RWPE1 (cell line): ENCODE results near the gene IL1F10.
A peak's percentile ranks its signal among the peaks of the same experiment; 100 is the strongest.

Experiments
- CTCF ChIA-PET: fragments of 350-600 bp; sonication (Branson Sonifier 250); formaldehyde crosslinking; extraction: SDS; loops from one replicate; lab custom pipeline; 2021; lab: Yijun Ruan, JAX
- POLR2A ChIA-PET: fragments of 400-600 bp; formaldehyde crosslinking; extraction: SDS; loops from one replicate; lab custom pipeline; 2020; ENCODE audit warnings: antibody characterized with exemption; ENCODE audit not compliant: low non-redundant PET; lab: Yijun Ruan, JAX
- DNase-seq: peaks from one replicate; pipeline ENCODE4 v3.0.0; 2012; ENCODE audit warnings: low spot score
- H3K27ac ChIP-seq: fragments of 450-650 bp; 2 replicates; pipeline ENCODE4 v1.5.1; 2017
- CTCF ChIP-seq: fragments of 450-650 bp; conservative IDR thresholded peaks from 2 replicates; pipeline ENCODE4 v1.5.1; 2017; ENCODE audit warnings: low read depth, mild to moderate bottlenecking

The IL1F10 gene

GRCh38 chr2:113112871-113113270 lies 45.1 kb downstream of the IL1F10 start:
- POLR2A ChIA-PET, result no interaction called here
- DNase-seq, result no peak
- CTCF ChIA-PET, result no interaction called here
- no peak for TF ChIP-seq CTCF
- H3K27ac ChIP-seq, result no peak overlapping the region

DNA sequence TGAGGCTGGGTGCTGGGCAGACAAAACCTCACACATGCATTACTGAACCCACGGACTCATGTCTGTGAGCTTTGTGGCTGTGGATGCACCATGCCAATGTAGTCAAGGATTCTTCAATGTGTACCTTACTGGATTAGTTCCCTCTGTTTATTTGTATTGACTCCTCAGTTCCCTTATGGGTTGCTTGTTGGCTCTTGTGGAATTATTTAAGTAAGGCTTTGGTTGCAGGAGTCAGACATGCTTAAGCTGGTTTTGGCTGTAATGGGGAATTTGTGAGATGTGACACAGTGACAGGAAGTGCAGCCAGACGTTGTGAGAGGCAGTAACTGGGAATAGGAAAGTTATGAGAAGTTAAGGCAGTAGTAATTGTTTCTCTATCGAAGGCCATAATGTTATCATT lies 46.0 kb downstream of the IL1F10 start:
- H3K27ac ChIP-seq, result no peak overlapping the region
- CTCF ChIA-PET, result no interaction called here
- DNase-seq, result no peak
- TF ChIP-seq CTCF, result no peak
- POLR2A ChIA-PET, result no interaction called here

GRCh38 chr2:113114224-113114945 lies 46.6 kb downstream of the IL1F10 start:
- no peak for TF ChIP-seq CTCF
- ChIA-PET CTCF (no interaction called here), POLR2A (no interaction called here)

DNA sequence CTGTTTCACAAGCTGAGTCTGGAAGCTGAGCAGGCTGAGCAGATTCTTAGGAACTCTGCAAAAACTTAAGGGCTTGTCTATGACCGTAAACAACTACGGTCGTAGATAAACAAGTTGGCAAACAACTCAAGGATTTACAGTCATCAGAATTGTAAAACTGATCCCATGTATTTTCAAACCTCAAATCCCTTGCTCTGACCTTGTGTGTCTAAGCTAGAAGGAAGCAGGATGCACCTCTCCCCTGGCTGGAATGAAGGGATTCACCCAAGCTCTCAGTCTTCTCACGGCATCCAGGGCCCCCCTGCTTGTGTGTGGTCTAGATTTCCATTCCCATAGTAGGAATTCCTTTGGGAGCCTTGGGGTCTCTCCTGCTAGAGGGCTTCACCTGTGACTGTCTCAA lies 47.2 kb downstream of the IL1F10 start:
- no peak for TF ChIP-seq CTCF
- CTCF ChIA-PET, result interaction anchor here (0.6 kb wide), 1 partner anchor 174 kb away, joined by 6 read pairs; no protein-coding TSS in a partner anchor
- POLR2A ChIA-PET, result no interaction called here
- H3K27ac ChIP-seq, result no peak overlapping the region
- DNase-seq, result no peak

More at GRCh38 chr2:113114224-113114945, 46.6 kb downstream of the IL1F10 start:
- DNase-seq, result no peak
- no peak overlapping the region for H3K27ac ChIP-seq

GRCh38 chr2:113116100-113116958 lies 48.6 kb downstream of the IL1F10 start:
- peak overlapping the region; percentile 71 for H3K27ac ChIP-seq
- CTCF ChIA-PET, result no interaction called here
- DNase-seq, result no peak
- TF ChIP-seq CTCF, result no peak
- POLR2A ChIA-PET, result no interaction called here

- ChIA-PET POLR2A (no interaction called here), CTCF (interaction anchor here (1.0 kb wide), 1 partner anchor 81 kb away, joined by 3 read pairs; no protein-coding TSS in a partner anchor)
- H3K27ac ChIP-seq, result peak overlapping the region; percentile 71
- no peak for TF ChIP-seq CTCF
- peak; percentile 82 for DNase-seq
These were observed 49.9 kb downstream of the IL1F10 start for GRCh38 chr2:113117541-113118262.
